ENCODE data around the gene GPX3.

Gene GPX3

GRCh38 chr5:151034422-151035379 lies 14.3 kb downstream of the GPX3 start:
- no peak for DNase-seq

- peak; percentile 4 for DNase-seq
Observed at GRCh38 chr5:151036556-151036955, 16.2 kb downstream of the GPX3 start.

- DNase-seq: no peak
Observed at GRCh38 chr5:151037561-151038411, 17.4 kb downstream of the GPX3 start.

- DNase-seq: no peak
Observed at GRCh38 chr5:151038412-151038745, 18.0 kb downstream of the GPX3 start.

GRCh38 chr5:151038801-151039238 lies 18.4 kb downstream of the GPX3 start:
- no peak for DNase-seq

GRCh38 chr5:151039665-151040064 lies 19.3 kb downstream of the GPX3 start:
- no peak for DNase-seq

- no peak for DNase-seq
Observed at GRCh38 chr5:151040211-151040747, 19.9 kb downstream of the GPX3 start.

GRCh38 chr5:151041577-151042268 lies 21.3 kb downstream of the GPX3 start:
- DNase-seq: no peak

GRCh38 chr5:151042453-151043093 lies 22.2 kb downstream of the GPX3 start:
- no peak for DNase-seq

GRCh38 chr5:151047814-151048425 lies 27.5 kb downstream of the GPX3 start:
- no peak for DNase-seq

GRCh38 chr5:151048526-151048925 lies 28.1 kb downstream of the GPX3 start:
- DNase-seq: no peak

- DNase-seq: no peak
Observed at GRCh38 chr5:151051066-151051930, 30.9 kb downstream of the GPX3 start.

- DNase-seq: no peak
Observed at GRCh38 chr5:151051931-151052608, 31.7 kb downstream of the GPX3 start.

- no peak for DNase-seq
Observed at GRCh38 chr5:151052836-151053235, 32.4 kb downstream of the GPX3 start.

GRCh38 chr5:151053796-151054462 lies 33.5 kb downstream of the GPX3 start:
- no peak for DNase-seq

GRCh38 chr5:151054709-151055108 lies 34.3 kb downstream of the GPX3 start:
- no peak for DNase-seq

- DNase-seq: no peak
Observed at GRCh38 chr5:151055336-151055735, 34.9 kb downstream of the GPX3 start.

GRCh38 chr5:151056379-151057325 lies 36.3 kb downstream of the GPX3 start:
- DNase-seq: no peak

GRCh38 chr5:151058301-151058700 lies 37.9 kb downstream of the GPX3 start:
- no peak for DNase-seq
